ENCODE results near the gene TNFAIP8. TPM values are rescaled to one million over a fixed set of nuclear protein-coding genes. Genes with fewer than 3 reads are reported as not detected.

The TNFAIP8 gene
- total and polyA plus RNA-seq, 8 donors, result 5.7 to 14.2 (median 8.4) TPM

DNA sequence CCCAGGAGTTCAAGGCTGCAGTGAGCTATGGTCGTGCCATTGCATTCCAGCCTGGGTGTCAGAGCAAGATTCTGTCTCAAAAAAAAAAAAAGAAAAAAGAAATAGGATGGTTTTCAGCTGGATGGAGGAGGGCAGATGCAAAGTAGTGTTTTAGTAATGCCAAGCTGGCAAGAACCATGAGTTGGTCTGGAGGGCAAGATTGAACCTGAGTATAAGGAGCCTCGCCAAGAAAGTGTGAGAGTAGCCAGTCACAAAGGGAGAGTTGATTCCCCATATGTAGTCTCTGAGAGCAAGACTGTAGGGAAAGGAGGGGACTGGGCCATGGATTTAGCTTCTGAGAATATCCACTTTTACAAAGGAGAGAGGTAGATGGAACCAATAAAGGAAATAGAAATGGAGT, 6.9 kb downstream of the TNFAIP8 start:
- H3K4me1 ChIP-seq, result peaks cover 0 to 11% (median 4%) of the 10 kb centered on the region in 3 donors
- H3K4me3 ChIP-seq, result no peak overlapping the region
- H3K9me3 ChIP-seq, result no peaks in the 10 kb centered on the region
- WGBS, 2 donors, result 93 to 100% methylated on average over 2 of the region's 2 CpGs
- H3K36me3 ChIP-seq, result no peaks in the 10 kb centered on the region
- H3K27ac ChIP-seq, result no peak overlapping the region
- DNase-seq (no peak), FAIRE-seq (no peak), ATAC-seq (no peak)
- intact Hi-C loops (cut with DNase I), result no loop called here
- TF ChIP-seq, protein P1, sequence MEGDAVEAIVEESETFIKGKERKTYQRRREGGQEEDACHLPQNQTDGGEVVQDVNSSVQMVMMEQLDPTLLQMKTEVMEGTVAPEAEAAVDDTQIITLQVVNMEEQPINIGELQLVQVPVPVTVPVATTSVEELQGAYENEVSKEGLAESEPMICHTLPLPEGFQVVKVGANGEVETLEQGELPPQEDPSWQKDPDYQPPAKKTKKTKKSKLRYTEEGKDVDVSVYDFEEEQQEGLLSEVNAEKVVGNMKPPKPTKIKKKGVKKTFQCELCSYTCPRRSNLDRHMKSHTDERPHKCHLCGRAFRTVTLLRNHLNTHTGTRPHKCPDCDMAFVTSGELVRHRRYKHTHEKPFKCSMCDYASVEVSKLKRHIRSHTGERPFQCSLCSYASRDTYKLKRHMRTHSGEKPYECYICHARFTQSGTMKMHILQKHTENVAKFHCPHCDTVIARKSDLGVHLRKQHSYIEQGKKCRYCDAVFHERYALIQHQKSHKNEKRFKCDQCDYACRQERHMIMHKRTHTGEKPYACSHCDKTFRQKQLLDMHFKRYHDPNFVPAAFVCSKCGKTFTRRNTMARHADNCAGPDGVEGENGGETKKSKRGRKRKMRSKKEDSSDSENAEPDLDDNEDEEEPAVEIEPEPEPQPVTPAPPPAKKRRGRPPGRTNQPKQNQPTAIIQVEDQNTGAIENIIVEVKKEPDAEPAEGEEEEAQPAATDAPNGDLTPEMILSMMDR (IDR thresholded peaks at IDR 0.05), result no peak
- H3K27me3 ChIP-seq, result no peaks in the 10 kb centered on the region

DNA sequence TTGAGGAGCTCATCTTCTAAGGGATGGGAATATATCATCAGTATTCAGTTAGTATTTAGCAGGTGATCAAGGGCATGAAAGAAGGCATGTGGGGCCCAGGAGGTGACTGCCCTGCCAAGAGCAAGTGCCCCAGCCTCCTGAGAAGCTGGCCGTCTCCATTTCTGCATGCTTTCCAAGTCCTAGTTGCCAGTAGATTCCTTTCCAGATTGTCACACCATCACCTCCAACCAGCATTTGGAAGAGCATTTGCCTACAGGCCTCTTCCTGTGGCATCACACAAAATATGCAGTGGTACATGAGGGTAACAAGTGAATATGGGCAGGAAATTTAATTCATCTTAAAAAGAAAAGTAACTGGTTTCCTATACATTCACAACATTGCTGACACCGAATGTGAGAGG, 7.5 kb downstream of the TNFAIP8 start:
- Histone ChIP-seq H3K27me3 (no peaks in the 10 kb centered on the region), H3K36me3 (no peaks in the 10 kb centered on the region), H3K27ac (no peak overlapping the region), H3K4me1 (peaks cover 0 to 15% (median 7%) of the 10 kb centered on the region in 3 donors), H3K4me3 (no peak overlapping the region), H3K9me3 (no peaks in the 10 kb centered on the region)
- TF ChIP-seq, protein P1 (IDR thresholded peaks at IDR 0.05), result no peak
- intact Hi-C loops (cut with DNase I), result no loop called here
- DNase-seq (no peak), ATAC-seq (no peak), FAIRE-seq (no peak)
- 87 to 90% methylated on average over 2 of the region's 2 CpGs for WGBS, 2 donors

DNA sequence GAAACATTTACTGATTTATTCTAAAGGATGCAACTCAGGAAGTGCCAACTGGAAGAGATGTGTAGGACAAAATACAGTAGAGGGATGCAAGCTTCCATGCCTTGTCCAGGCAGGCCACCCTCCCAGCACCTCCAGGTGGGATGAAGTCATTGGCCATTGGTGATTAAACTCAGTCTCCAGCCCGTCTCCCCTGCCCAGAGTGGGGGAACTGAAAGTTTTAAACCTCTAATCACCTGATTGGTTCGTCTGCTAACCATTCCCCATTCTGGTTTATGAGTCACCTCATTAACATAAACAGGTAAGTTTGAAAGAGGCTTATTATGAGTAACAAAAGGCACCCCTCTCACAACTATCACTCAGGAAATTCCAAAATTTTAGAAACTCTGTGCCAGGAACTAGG, 8.1 kb downstream of the TNFAIP8 start:
- FAIRE-seq (no peak), DNase-seq (no peak), ATAC-seq (no peak)
- Histone ChIP-seq H3K4me1 (peaks cover 0 to 15% (median 7%) of the 10 kb centered on the region in 3 donors), H3K4me3 (no peak overlapping the region), H3K27me3 (no peaks in the 10 kb centered on the region), H3K36me3 (no peaks in the 10 kb centered on the region), H3K27ac (no peak overlapping the region), H3K9me3 (no peaks in the 10 kb centered on the region)
- TF ChIP-seq, protein P1 (IDR thresholded peaks at IDR 0.05), result no peak
- intact Hi-C loops (cut with DNase I), result no loop called here
- 92 to 95% methylated on average over 2 of the region's 2 CpGs for WGBS, 2 donors

DNA sequence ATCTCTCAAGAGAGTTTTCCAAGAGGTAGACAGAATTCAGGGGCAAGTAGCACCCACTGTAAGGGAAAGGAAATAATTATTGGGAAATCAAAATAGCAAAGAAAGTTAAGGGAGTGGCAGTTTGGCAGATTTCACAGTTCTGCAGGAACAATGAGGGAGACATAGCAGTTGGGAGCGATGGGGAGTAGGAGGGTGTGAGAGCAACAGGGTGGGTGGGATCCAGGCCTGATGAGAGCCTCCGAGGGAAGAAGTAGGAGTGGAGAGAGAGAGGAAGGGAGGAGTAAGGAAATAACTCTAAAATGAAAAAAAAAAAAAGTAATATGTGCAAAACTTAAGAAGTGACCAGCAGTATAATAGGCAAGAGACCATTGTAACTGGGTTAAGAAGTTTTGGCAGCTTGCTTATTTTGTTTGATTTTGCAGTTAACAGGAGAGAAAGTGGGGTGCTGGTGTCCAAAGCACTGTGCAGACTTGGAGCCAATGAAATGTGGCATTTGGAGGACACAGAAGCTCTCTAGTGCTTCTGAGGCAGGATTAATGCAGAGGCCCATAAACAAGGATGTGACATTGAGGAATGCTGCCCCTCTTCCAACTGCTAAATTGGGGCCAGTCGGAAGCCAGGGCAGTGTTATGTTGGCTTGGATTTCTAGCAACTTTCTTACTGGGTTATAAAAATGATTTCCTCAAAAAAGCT, 10.2 kb downstream of the TNFAIP8 start:
- peaks cover 0 to 11% (median 7%) of the 10 kb centered on the region in 3 donors for H3K4me1 ChIP-seq

DNA sequence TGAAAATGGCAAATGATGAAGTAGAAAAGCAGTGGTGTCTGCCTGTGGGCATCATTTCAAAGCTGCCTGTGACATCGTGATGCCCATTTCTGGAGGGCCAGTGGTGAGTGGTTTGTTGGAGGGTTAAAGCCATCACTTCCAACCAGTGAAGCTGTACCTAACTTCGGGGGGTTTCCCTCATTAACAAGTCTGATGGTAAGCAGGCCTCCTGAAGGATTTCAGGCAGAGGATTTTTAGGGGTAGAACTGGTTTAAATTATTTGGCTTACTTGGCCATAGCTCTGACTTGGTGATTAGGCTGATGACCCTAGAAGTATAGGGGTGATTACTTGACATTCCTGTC, 10.7 kb downstream of the TNFAIP8 start:
- TF ChIP-seq, protein P1 (IDR thresholded peaks at IDR 0.05), result no peak
- Histone ChIP-seq H3K36me3 (no peaks in the 10 kb centered on the region), H3K4me3 (no peak overlapping the region), H3K4me1 (peaks cover 0 to 9% (median 7%) of the 10 kb centered on the region in 3 donors), H3K27me3 (no peaks in the 10 kb centered on the region), H3K27ac (no peak overlapping the region), H3K9me3 (no peaks in the 10 kb centered on the region)
- intact Hi-C loops (cut with DNase I), result no loop called here
- FAIRE-seq (no peak), DNase-seq (no peak), ATAC-seq (no peak)
- WGBS, 2 donors, result 80 to 85% methylated on average over 2 of the region's 2 CpGs

More for the DNA sequence above, 10.2 kb downstream of the TNFAIP8 start:
- H3K27ac ChIP-seq, result no peak overlapping the region
- ATAC-seq (no peak), DNase-seq (no peak), FAIRE-seq (no peak)
- H3K36me3 ChIP-seq, result no peaks in the 10 kb centered on the region
- no peaks in the 10 kb centered on the region for H3K9me3 ChIP-seq
- TF ChIP-seq, protein P1 (IDR thresholded peaks at IDR 0.05), result no peak
- WGBS, 2 donors, result 76 to 87% methylated on average over 3 of the region's 3 CpGs
- H3K27me3 ChIP-seq, result no peaks in the 10 kb centered on the region
- H3K4me3 ChIP-seq, result no peak overlapping the region
- intact Hi-C loops (cut with DNase I), result no loop called here
